Right kidney (tissue), 1 donor: ENCODE measurements around the gene PAPOLA.
A peak's percentile ranks its signal among the peaks of the same experiment; 100 is the strongest.

Source experiments
- DNase-seq: peaks from one replicate; pipeline ENCODE4 v3.0.0-alpha.2; 2016

Gene PAPOLA

DNA sequence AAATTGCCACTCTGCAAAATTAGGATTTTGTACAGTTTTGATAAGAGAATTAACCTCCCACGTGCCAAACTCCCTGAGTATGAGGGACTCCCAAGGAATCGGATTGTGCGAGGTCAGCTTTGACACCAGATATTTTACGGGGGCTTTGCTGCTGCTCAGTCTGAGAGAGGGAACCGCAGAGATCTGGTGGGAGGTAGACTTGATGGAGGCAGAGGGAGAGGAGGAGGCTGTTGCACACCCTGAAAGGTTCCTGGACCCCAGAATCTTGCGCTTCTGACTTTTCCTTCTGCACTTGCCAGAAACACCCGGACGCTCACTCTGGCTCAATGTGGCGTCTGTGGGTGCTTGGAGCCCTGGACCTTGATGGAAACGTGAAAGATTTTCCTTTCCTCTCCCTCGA, 83.9 kb downstream of the PAPOLA start:
- no peak for DNase-seq

DNA sequence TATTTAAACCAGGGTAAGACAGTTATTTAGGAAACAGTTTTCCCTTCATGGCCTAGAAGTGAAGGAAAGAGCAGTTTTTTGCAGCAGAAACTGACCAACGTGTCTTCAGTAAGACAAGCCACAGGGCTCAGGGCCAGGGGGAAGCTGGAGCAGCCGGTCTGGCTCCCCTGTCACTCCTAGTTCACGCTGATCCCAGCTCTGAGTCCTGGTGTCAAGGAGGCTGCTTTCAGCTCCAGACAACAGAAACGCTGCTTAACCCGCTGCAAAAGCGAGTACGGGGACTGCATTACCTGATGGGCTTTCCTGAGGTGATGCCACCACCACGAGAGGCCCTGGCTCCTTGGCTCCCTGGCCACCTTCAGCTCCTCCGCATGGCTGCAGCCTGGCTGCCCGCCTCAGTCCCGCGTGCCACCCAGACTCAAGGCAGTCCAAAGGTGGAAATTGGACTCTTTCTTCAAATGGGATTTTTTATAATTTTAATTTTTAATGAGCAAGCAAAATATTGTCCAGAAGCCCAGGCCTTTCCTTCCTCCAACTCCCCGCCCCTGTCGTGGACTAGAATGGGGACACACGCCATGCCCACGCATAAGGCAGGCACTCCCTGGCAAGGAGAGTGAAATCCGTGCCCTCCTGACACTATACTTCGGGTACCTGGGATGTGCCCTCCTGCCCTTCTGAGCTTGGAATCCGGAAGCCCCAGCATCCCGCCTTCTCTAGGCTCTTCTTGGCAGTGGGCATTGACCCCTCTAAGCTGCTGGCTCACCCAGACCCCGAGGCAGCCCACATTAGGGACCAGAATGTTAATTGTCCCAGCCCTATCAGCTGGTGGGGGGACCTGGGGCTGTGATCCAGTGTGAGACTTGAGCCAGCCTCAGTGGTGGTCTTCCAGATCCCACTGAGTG, 85.0 kb downstream of the PAPOLA start:
- DNase-seq = no peak

DNA sequence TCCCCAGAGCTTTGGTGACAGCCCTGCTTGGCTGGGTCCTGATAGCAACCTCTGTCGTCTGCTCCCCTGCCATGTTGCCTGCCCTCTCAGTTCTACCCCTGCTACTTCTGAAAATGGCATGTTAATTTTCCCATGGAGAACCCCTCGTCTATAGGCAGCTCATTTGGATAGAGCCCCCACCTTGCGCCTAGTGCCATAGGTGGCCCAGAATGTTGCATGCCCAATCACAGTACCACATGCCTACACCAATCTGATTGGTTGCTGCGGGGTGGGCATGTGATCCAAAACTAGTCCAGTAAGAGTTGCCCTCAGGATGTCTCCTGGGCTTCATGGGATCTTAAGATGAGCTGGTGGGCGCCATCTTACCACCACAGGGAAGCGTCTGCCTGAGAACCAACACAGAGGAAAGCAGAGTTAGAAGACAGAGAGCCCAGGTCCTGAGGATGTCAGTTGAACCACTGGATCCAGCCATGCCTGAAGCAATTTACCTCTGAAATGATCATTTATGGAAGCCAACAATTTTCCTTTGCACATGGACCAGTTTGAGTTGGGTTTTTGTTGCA, 85.7 kb downstream of the PAPOLA start:
- DNase-seq = no peak

DNA sequence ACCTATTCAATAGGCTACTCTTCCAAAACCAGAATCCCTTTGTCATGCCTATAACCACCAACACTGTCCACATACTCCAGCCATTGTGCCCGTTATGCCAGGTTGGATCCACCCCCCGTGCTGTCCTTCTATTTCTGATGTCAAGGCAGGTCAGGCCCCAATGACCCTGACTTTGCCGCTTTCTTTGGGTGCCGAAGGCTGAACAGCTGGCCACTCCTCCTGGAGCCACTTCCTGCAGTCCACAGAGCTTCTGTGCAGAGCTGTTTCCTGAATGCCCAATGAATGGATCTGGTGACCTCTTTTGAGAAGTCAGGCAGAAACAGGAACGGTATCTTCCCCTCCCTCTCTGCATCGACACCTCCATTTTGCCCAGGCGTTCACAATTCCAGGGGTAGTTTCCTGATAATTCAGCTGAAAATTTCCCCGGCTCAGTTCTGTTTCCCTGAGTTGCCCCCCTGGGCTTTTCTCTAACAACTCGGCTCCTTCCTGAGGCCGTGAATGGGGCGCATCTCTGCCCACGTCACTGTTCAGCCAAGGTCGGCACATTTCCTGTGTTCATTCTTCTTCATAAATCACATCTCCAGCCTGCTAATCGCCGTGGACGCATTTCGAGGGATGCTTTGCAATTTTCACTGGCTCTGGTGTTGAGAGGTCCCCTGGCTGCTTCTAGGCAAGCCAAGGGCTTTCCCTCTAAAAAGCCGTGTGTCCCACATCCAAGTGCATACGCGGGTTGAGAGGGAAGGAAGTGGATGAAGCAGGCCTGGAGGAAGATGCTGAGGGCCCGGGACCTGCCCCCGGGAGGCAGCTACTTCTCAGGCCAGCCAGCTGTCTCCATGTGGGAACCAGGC, 86.5 kb downstream of the PAPOLA start:
- no peak for DNase-seq

DNA sequence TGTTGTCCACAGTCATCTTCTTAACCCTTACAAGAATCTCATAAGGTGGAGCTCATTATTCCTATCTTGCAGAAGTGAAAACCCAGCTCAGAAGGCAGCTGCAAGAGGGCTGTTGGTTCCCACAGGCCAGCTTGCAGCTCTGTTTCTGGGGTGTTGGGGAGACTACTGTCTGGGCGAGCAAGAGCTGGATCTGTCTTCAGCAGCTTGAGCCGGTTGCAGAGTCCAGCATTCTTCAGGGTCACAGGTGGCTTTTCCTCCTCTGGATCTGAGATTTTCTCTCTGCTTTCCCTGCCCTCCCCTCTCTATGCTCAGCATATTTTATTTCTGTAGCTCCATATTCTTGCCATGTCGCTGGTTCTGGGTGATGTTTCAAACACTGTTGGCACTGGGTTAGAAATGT, 87.4 kb downstream of the PAPOLA start:
- no peak for DNase-seq

DNA sequence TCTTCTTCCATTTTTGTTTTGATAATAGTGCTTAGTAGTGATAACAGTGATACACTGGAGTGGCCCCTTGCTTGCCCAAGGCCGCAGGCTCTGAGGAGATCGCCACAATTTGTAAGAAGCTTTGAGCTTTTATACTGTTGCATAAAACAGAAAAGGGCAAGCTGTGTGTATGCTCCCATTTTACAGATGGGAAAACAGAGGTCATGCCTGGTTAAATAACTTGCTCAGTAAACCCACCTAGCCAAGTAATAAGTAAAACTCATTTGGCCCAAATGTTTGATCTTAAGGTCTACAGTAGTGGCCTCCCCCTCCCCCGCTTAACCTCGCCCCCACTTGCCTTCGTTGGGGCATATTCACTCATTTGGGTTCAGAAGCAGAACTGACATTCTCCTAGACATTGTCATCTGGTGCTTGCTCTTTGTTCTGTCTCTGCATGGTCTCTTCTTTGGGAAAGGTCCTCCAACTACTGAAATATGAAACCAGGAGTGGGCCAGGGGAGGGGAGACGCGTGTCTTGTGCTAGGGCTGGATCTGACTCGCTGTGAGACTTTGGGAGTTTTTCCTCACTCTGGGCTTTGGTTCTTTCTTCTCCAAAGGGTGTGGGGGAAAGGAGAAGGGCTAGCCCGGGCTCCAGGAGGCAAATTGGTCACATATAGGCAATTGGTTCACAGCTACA, 88.1 kb downstream of the PAPOLA start:
- DNase-seq = no peak

DNA sequence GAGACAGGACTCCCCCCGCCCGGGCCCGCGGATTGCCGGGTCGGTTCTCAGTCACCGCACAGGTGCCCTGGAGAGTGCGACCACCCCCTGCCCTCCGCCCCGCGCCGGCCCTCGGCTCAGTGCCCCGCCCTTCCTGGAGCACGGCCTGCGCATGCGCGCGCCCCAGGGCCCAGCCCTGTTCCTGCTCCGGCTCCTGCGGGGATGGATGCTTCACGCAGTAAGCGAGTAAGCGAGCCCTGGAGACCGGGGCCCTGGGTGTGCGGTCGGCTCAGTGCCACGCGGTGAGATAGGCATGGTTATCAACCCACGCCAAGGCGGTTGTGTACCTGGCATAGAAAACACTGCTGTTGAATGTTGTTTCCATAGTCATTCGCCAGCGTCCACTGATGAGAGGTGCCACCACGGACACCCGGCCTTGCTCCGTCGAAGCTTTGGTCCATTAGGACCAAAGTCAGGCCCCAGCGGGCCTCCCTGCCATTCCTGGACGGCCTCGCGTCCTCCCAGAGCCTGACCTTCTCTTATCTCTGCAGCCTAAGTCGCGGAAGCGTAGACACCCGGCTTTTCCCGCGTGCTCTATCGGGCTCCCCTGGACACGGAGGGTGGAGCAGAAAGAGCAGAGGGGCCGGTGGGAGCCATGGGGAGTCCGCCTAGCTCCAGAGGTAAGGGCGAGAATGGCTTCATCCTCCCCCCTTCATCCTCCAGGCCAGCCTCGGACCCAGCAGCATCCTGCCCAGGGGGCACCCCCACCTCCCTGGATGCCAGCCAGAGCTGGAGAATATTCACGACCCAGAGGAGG, 90.6 kb downstream of the PAPOLA start:
- DNase-seq = no peak

DNA sequence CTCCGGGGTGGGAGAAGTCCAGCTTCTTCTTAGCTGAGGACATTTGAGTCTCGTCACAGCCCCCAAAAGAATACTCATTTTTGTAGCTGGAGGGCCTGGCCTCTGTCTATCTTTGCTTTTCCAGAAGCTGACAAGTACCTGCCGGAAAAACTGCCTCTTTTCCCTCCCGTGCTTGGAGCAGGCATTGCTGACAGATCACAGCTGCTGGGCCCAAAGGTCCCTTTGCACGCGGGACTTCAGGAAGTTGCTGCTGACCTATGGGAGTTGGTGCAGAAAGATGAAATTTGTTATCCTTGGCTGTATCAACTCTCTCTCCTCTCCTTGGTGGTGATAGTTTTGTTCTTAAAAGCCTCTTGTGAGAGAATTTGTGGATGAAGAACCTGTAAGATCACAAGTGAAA, 92.8 kb downstream of the PAPOLA start:
- DNase-seq = no peak

DNA sequence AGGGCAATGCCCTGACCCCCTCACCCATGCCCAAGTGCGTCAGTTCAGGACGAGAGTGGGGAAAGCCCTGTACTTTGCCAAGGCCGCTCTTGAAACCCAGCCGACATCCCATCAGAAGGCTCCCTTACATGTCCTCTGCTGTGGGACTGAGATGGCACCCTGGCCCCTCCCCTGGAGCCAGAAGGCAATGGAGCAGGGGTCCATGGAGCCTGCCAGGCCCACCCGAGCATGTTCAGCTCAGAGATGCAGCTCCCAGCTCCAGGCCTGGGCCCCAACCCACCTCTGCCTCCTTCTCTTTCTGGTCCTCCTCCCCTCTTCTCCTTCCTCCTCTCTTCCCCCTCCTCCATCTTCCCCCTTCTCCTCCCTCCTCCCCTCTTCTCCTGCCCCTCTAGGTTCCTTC, 95.5 kb downstream of the PAPOLA start:
- DNase-seq = no peak

DNA sequence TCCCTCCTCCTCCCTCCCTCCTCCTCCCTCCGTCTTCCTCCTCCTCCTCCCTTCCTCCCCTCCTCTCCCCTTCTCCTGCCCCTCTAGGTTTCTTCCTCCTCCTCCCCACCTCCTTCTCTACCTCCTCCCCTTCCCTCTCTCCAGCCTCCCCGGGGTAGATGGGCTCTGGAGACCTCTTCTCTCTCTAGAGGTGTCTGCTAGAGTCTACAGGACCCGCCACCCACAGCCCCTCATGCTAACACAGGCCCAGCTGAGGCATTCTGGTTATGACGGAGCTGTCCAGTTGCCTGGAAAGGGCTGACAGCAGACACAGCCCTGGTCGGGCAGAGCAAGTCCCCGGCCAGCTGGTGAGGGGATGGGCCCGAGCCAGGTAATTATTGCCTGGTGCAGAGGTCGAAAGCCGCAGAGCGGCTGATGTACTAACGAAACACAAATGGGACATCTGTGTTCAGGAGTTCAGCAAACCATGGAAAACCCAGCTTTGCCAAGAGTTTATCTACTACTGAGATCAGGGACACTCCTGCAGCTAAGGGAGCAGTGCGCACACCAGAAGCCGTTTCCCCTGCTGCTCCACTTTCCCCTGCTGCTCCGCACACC, 96.2 kb downstream of the PAPOLA start:
- no peak for DNase-seq

DNA sequence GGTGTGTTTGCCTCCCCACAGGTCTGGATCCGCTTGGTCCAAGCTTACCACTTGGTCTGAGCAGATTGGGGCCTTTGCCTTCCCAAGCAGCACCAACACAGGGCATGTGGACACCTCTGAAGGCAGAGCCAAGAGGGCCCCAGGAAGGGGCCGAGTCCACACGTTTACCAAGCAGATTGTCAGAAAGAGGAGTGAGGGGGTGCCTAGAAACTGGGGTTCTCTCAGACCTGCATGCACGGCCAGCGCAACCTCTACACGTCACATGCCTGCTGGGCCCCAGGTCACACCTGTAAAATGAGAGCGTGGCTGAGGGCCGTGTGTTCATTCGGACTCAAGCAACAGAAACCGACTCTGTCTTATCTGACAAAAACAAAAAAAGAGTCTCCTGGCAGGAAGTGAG, 96.9 kb downstream of the PAPOLA start:
- no peak for DNase-seq

DNA sequence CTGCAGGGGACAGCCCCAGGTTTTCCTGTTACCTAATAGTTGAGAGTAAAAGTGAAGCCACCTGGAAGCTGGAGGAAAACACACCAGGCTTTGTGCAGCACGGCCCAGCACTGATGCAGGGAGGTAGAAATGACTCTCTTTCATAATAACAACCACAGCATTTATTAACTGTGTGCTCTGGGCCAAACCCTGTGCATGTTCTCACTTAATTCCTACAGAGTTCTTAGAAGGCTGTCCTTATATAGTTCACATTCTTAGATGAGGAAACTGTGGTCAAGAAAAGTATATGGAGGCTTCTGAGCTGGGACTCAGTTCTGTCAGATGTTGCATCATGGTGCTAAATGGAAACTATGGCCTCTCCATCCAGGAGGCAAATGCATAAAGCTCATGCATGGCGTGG, 100.0 kb downstream of the PAPOLA start:
- no peak for DNase-seq

DNA sequence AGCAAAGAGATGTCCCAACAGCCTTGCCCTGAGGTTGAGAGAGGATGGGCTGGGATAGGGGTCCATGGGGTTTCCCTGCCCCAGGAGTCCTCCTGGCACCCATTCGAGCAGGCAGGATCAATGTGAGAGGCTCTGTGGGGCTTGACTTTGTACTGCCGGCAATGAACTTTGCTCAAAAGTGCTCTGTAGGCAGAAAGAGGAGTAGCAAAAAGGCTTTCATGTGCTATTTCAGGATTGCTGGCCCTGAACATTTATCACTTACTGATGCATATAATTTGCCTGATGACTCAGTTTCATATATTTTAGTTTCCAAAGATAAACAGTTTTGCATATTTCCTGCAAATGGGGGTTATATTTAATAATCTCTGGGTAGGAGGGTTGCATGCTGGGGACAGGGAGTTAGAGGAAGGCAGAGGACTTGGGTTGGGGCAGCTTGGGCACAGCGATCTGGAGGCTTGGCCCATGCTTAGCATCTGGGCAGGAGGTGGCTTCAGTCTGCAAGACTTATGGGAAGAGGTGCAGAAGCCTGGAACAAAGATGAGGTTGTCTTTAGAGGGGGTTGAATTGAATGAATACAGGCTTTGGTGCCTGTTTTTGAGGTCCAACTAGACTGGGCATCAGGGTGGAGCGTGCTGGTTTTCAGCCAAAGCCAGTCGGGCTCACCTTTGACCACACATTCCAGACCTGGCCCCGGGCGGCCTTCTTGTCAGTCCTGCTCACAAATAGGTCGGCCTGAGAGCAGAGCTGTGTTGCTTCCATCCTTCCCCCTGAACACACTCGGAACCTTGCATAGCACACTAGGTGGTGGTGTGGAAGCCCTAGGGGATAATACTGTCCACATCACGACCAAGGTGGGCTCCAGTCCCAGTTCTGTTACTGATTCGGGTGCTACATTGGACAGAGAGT, 101.4 kb downstream of the PAPOLA start:
- no peak for DNase-seq

DNA sequence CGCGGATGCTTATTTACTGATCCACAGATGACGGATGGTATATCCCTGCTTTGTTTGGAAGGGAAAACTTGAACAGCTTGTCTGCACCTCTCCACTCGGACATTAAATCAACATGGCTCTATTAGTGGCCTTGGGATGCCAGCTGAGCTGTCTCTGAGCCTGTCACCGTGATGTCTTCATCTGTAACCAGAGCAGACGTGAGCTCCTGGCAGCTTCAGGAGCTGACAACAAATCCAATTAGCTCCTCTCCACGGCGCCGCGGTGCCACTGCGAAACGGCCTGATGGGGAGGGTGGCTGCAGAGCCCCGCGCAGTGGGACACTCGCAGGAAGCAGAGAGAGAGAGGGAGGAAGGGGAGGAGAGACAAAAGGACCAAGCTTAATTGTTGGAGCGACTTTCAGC, 112.3 kb downstream of the PAPOLA start:
- DNase-seq = peak; percentile 55

DNA sequence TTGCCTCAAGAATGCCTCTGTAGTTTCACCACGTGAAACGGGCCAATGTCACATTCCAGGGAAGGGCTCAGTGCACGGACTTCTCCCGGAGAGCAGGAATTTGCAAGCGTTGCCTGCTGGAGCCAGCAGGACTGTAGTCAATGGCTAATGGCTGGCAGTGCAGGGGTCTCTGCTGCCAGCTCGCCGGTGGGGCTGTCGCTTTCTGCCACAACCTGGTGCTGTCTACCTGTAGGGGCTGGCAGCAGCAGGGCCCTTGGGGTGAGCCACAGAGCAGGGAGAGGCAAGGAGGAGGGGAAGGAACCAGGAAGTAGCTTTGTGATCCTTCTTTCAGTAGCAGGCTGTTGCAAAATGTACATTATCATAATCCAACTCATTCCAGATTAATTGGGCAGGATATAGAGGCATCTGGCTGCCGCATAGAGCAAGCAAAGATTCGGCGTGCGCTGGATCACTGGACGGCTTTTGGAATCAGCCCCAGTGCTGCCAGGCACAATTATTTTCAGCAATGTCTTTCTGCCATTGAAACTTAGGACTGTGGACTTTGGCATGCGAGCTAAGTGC, 114.1 kb downstream of the PAPOLA start:
- no peak for DNase-seq
